Stimulated activated CD8-positive, alpha-beta memory T cell treated with anti-CD3 and anti-CD28 coated beads, Interleukin-4, amount 100 ng/mL, for 4 hours (primary cell): ENCODE data around the gene CACNA2D4.
"Not testable (repeated sequence)": the region's sequence is repeated elsewhere in the genome, so short reads cannot be mapped to it uniquely, and the experiment has no call there.

Source experiments
- DNase-seq, 2 donors: peaks; one replicate each; pipeline ENCODE4 v3.0.0-alpha.2; 2020; ENCODE audit warnings: low read depth in 2 of 2, low spot score in 1 of 2

CACNA2D4 gene

DNA sequence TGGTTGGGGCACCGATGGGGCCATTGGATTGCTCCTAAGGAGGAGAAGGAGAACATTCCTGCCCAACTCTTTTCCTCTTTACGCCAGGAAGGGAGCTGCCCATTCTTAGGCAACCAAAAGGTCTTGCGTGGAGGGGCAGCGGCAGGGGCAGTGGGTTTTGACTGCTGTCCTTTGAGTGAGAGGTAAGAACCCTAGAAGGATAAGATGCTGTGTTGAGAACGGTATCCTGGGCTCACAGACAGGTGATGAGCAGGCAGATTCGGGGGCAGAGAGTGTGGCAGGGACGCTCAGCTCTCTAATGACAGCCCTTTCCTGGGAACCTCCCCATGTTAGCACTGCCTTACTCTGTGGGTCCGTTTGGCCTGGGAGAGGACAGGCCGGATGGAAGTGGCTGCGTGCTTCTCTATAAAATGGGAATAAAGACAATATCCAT, 84.8 kb downstream of the CACNA2D4 start:
- no peak for DNase-seq

DNA sequence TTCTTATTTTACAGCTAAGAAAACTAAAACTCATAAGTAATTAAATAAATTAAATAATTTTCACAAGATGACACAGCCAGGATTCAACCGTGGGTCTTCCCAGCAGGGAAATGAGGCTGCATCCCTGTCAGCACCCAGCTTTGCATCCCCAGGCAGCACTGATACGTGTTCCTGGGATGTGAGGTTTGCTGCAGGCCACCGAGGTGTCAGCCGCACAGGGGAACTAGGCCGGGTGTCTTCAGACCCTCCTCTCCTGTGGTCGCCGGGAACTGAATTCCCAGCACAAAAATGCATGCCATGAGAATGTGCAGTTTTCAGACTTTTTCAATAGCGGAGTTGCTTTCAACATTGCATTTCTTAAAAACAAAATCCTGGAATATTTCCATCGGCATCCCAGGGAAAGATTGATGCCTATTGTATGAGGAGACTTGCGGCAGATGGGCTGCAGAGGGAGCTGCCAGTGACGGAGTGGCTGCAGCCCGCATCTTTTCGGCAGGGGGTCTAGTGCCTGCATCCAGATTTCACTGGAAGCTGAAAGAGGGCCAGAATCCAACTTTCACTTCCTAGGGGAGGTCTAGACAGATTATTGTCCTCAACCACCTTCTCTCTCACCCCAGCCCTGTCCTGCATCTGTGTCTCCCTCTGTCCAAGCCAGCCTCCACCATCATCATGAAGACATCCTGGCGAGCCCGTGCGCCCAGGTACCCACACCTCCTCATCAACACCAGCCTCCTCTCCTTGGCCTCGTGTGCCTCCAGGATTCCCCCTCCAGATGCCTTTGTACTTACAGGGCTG, 85.5 kb downstream of the CACNA2D4 start:
- DNase-seq, result no peak

DNA sequence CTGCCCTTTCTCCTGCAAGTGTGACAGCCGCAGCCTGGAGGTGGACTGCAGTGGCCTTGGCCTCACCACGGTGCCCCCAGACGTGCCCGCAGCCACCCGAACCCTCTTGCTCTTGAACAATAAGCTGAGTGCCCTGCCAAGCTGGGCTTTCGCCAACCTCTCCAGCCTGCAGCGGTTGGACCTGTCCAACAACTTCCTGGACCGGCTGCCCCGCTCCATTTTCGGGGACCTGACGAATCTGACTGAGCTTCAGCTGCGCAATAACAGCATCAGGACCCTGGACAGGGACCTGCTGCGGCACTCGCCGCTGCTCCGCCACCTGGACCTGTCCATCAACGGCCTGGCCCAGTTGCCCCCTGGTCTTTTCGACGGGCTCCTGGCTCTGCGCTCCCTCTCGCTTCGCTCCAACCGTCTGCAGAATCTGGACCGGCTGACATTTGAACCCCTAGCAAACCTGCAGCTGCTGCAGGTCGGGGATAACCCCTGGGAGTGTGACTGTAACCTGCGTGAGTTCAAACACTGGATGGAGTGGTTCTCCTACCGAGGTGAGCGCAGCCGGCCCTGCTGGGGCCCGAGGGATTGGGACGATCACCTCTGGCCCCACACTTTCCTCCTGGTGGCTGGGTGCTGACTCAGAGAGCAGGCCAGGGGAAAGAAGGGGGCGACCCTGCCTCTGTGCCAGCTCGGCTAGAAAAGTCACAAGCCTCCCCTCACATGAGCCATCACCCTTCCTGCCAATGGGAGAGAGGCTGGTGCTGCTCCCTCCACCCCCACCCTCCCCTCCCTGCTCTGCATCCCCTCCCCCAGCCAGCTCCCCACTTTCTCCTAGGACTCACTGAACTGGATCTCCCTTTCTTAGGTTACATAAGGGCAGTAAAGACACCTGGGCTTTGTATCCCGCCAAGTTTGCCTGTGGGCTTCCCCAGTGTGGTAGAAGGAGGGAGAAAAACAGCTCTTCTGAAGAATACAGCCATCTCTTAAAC, 87.2 kb downstream of the CACNA2D4 start:
- DNase-seq, result no peak

DNA sequence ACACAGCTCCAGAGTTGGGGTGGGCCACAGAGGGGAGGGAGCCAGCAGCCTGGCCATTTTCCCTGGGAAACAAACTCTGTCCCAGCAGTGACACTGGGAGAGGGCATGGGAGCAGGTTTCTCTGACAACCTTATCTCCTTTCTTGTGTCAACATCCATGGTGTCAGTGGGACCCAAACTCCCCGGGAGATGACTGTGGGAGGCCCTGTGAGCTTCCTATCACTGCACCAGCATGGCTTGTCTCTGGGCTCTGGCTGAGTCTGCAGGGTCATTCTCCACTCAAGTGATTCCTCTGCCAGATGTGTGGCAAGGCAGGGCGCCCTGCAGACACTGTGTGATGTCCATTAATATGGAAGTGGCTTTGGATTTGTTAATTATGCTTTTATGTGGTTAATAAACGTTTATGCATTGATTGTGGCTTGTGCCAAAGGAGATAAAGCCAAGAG, 88.0 kb downstream of the CACNA2D4 start:
- DNase-seq, result no peak

DNA sequence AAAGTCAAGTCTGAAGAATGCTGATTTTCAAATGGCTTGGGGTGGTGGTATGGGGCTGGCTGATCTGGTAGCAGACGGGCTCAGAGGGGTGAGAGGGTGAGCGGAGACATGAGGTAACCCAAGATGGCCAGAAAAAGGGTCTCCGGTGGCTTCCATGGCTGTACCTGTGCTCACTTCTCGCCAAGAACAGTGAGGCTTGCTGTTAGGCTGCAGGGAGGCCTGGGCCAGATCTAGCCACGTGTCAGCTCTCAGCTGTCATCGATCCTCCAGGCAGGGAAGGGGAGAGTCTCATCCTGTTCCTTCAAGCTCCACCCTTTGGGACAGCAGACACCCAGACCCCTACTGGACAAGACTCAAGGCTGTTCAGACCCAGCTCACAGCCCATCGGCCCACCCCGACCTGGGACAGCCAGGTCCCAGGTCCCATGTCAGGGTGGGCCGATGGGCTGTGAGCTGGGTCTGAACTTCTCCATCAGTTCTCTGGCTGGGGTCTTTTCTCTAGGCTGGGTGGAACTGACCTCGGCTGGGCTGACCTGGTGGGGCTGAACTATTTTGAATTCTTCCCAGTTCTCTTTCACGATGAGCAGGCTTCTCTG, 89.0 kb downstream of the CACNA2D4 start:
- no peak for DNase-seq

DNA sequence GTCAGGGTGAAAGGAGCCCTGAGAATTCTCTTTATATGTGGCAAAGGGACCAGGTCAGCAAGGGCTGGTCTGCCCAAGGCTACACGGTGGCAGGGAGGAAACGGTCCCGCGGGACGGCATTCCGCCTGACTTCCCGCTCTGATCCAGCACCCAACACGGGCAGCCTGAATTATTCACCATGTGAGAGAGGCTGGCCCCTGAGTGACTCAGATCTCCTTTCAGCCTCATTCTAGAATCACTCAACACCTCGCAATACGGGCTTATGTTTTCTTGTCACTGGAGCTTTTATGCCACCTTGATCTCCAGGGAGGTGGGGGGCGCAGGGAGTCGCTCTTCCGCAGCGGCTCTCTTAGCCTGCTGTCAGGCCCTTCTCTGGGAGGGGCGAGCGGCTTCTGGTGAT, 89.6 kb downstream of the CACNA2D4 start:
- no peak for DNase-seq

DNA sequence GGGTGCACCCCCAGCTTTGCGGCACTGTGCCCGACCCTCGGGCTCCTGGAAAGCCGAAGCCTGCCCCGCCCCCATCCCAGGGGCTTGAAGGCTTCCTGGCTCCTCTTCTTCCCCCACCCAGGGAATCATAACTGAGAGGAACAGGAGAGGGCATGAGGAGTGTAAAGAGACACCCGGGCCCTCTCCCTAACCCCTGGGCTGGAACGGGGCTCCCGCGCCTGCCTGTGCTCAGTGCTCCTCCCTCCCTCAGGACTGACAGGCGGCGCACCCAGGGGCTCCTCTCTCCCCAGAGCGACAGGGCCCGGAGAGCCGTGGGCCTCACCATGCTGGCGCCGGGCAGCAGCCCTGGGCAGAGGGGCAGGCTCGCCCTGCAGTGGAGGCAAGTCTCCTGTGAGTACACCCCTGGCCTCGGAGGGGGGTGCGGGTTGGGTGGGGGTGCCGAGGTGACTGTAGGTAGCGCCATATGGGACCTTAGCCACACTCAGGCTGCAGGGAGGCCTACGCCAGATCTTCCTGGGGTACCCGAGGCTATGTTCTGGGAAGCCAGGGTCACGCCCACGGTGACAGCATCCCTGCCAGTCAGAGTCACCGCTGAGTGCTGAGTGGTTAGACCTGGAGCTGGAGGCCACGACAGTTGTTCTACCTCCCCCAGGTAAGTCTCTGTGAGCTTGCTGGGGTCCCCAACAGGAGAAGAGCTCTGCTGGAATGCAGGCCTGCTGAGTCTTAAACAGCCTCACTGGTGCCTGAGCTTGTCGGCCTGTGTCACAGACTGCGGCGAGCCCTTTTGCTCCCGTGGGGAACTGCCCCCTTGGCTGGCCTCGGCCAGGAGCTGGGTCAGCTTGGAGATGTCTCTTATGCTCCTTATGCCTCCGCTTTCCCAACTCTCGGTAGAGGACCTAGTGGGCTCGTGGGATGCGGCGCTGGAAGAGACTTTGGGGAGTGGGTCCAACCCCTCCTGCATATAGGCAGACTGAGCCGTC, 90.3 kb downstream of the CACNA2D4 start:
- DNase-seq, result no peak

DNA sequence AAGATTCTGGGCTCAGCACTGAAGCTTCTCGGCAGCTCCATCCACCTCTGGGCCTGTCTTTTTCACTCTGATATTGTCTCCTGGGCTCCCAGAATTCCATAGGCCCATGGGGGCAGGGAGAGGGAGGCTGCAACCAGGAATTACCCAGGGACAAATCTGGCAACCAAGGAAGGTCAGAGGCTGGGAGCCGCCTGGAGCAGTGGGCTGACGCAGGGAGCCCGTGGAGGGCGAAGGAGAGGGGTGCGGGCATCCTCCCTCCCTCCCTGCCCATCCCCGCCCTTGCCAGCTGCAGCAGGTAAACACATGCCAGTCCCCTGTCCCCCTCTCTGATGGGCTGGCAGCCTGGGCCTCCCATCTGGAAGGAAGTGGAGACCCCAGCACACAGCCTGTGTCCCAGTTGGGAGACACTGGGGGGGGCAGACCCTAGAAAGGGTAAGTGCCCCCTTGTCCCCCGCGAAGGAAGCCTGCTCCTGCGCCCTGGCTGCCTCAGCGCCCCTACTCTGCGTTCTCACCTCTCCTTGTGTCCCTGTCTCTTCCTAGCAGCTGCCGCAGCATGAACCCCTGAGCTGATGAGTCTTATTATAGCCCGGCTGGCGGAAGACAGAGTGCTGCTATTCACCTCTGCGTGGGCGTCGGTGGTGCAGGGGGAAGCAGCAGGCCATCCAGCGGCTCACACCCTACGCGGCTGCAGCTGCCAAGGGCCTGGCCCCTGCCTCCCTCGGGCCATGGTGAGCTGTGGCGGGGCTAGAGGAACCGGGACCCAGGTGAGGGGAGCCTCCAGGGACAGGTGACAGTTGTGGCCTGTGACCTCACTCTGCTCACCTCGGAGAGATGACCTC, 91.4 kb downstream of the CACNA2D4 start:
- DNase-seq, result no peak

DNA sequence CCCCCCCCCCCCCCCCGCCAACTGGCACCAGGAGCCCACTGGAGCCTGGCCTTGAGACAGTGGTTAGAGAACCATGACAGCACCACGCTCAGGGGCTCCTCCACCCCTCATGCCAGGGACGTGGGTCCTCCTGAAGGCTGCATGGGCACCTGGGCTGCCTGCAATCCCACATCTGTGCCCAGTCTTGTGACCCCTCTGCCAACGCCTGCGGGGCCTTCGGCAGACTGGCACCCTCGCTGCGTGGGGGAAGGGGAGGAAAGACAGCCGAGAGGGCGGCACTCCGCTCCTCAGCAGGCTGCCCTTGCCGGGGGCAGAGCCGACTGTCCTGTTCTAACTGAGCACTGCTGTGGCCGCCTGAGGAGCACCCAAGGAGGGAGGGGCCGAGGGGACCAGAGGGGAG, 92.1 kb downstream of the CACNA2D4 start:
- no peak for DNase-seq

DNA sequence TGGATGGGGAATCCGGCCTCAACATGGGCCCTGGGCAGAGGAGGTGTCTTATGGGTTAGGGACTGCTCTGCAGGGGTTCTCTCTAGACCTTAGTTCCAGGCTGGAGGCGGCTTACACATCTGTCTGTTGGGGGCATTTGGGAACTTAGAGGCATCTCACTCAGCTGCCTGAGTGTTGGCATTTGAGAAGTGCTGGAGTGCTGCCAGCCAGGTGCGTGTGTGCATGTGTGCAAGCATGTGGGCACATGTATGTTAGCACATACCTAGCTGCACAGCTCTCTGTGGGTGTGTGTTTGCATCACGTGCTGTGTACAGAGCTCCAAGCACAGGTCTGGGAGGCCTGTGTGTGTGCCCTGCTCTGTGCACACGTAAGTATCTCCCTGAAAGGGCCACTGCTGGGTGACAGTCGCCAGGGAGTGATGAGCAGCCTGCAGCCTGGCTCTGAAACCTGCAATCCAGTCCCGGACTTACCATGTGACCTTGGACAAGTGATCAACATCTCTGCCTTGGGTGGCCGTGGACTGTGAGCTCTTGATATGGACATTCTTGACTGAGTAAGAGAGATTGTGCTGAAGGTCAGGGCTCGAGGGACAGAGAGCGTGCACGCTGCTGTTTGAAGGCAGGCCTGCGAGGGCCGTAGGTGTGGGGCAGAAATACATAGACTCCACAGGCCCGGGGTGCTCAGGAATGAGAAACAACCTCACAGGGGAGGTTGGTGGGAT, 92.9 kb downstream of the CACNA2D4 start:
- no peak for DNase-seq

DNA sequence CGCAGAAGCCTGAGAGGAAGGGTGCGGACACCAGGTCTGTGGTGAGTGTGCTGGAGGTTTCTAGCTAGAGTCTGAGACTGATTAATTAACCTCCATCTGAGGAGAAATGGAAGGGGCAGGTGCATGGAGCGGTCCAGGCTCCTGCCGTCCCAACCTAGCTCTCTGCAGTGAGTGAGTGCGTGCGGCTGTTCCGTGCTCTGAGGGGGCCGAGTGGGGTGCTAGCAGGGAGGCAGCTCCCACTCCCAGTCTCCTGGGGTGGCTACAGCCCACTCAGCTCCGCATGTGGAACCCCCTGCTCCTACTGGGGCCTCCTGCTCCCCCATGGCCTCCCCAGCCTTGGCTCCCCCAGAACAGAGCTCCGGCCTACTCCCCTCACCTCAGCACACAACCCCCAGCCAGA, 95.2 kb downstream of the CACNA2D4 start:
- DNase-seq, result no peak

DNA sequence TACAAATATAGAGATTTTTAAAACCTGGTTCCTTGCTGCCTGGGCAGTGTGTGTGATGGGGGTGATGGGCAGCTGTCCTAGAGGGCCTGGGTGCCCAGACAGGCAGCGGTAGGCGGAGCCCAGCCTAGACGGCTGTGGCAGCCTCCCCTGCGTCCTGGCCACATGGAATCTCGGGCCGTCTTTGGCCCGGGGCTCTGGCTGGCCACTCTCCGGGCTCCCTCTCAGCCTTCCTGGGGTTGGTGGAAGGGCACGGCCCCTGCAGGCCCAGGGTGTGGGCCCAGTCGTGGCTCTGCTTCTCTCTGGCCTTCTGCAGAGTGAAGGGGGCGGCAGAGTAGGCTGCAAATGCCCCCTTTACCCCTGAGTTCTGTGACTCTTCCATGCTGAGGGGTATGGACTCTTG, 95.8 kb downstream of the CACNA2D4 start:
- no peak for DNase-seq

DNA sequence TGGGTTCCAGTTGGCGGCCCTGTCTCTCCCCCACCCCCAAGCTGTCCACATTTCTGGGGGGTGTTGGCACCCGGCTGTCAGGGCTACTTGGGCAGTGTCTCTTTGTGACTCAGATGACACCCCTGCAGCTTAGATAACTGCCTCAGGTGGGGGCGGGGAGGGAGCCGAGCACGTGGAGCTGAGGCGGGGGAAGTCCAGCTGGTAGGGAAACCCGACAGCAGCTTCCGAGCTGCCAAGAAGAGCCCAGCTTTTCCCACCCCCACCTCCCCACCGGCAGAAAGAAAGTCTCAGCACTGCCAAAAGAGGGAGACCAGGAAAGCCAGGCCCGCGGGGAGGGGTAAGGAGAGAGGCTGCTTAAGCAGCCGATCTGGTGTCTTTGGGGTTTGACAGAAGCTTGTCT, 96.6 kb downstream of the CACNA2D4 start:
- DNase-seq, result no peak

DNA sequence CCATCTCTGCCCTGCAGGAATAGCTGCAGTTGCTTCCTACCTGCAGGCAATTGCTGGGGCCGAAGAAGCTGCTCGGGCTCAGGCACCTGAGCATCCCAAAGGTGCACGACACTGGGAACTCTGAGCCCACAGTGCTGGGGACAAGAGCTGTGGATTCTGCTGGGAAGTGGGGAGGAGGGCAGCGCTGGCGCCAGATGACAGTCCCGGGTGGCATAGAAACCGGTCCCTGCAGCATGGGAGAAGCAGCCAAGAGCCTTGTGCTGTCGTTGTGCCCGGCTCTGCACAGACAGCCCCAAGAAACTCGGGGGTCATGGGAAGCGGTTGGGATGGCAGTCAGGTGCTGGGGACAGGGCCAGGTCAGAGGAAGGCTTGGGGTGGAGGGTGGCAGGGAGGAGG, 97.6 kb downstream of the CACNA2D4 start:
- DNase-seq, result no peak

DNA sequence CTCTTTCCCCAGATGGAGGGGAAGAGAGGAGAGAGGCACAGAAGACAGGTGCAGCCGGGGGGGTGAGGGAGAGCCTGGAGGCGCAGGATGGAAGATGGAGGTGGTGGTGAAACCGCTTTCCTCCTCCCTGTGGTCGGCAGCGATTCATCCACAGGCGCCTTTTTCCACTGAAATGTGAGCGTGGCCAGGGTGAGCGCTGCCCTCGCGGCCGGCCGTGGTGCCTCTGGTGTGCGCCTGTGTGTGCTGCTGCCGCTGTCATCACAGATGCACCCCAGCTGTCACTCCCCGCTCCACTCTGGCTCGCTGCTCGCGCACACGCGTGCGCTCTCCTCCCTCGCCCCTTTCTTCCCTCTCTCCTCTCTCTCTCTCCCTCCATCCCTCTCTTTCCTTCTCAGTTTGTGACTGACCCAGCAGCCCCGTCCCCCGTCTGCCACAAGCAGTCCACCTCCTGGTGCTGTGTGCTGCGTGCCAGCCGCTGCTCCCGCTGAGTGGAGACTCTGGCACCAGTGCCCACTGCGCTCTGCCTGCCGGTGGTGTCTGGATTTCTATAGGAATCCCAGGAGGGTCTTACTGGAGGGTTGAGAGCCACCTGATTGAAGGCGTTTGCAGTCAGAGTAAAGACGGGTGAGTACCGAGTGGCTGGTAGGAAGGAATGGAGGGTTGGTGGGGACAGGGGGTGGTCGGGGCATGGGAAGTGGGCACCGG, 98.1 kb downstream of the CACNA2D4 start, which contains the start of gene LRTM2:
TSS of gene LRTM2 (plus strand) at position 375 of the 705 bp plus-strand sequence. CDS start 7,584 bp downstream, outside the sequence.
- DNase-seq, result no peak

DNA sequence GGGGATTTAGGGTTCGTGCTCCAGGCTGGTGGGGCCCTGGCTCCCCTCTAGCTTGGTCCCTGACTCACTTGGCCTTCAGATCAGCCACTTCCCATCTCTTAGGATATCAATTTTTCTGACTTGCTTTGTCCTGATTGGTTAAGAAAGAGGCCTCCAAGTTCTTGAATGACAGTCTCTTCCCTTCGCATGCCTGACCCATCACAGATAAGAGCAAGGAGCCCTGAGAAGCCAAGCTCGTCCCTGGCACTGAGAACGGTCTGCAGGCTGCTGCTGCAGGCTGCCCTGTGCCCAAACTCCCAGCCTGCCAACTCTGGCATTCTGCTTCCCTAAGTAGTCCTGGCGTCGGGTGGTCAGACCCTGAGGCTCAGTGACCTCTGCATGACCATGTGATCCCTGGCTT, 98.9 kb downstream of the CACNA2D4 start:
- DNase-seq, result no peak

DNA sequence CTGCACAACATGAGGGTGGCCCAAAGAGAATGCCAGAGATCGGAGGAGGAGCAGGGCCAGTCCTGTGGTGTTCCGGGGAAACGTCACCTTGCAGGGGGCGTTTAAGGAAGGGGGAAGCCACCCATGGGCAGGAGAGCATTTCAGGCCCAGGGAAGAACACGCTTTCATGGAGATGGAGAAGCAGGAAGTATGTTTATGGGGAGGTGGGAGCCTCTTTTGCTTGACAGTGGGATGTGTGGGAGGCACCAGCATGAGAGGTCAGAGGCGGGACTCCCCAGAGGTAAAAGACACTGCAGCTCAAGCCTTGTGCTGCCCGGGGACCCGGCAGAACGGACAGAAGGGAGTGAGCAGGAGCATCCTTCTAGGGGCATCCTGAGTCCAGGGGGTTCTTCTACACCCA, 99.4 kb downstream of the CACNA2D4 start:
- DNase-seq, result no peak

DNA sequence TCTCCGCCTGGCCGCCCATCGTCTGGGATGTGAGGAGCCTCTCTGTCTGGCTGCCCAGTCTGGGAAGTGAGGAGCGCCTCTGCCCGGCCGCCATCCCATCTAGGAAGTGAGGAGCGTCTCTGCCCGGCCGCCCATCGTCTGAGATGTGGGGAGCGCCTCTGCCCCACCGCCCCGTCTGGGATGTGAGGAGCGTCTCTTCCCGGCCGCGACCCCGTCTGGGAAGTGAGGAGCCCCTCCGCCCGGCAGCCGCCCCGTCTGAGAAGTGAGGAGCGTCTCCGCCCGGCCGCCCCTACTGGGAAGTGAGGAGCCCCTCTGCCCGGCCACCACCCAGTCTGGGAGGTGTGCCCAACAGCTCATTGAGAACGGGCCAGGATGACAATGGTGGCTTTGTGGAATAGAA, 100.5 kb downstream of the CACNA2D4 start:
- DNase-seq, result not testable (repeated sequence)
